HG03520 (cell line): ENCODE measurements around the gene ZNF771.
A peak's percentile ranks its signal among the peaks of the same experiment; 100 is the strongest.

Experiments used
- ATAC-seq: cut with Tn5 transposase; IDR thresholded peaks from one replicate; pipeline ENCODE4 v1.9.1; 2021; ENCODE audit warnings: mild to moderate bottlenecking, moderate library complexity; ENCODE audit not compliant: unreplicated experiment

The ZNF771 gene

GRCh38 chr16:30407102-30407803, at the start of gene ZNF771:
ZNF771 (plus strand) TSS chr16:30407606; CDS start chr16:30408054, 448 bp downstream.
- peak; percentile 55 for ATAC-seq

DNA sequence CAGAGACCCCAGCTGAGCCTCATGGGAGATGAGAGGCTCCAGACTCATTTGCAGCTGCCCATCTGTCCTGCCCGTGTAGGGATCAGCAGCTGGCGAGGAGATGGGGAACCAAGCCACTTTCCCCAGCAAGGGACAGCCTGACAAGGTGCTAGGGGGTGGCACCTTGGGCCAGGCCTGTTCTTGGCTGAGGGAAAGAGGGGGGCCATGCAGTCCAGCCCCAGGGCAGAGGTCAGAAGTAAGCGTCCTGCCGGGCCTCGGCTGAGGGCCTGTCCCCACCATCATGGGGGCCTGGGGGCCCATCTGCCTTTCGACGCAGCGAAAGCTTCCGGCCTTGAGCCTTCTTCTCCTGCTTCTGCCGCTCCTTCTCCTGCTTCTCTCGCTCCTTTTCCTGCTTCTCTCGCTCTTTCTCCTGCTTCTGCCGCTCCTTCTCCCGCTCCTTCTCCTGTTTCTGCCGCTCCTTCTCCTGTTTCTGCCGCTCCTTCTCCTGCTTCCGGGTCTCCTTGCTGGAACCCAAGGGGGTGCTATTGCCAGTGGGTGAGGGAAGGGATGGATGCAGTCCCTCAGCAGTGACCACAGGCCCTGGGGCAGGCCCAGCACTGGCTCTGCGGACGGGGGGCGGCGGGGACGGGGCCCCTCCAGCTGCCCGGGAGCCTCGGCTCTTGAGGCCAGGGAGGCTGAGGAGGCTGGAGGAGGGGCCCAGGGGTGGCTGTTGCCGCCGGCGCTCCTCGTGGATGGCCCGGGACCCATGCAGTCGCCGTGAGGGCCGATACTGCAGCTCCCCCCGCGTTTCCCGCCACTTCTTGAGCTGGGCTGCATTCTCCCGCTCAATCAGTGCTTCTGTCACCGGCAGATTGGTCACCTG, 49.5 kb upstream of the ZNF771 start:
- no peak for ATAC-seq

- ATAC-seq = no peak
Measured at GRCh38 chr16:30358577-30358936, 48.8 kb upstream of the ZNF771 start.

- ATAC-seq = no peak
Measured at GRCh38 chr16:30358990-30359870, 48.2 kb upstream of the ZNF771 start.

GRCh38 chr16:30359871-30360170, 47.6 kb upstream of the ZNF771 start:
- ATAC-seq = no peak

DNA sequence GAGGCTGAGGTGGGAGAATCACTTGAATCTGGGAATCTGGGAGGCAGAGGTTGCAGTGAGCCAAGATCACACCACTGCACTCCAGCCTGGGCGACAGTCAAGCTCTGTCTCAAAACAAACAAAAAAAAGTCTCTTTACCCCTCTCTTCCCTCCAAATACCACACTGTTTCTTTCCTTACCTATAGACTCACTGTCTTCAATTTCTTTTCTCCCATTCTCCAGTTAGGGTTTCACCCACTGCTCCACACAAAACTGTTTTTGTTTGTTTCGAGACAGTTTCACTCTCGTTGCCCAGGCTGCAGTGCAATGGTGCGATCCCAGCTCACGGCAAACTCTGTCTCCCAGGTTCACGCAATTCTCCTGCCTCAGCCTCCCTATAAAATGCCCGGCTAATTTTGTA, 46.2 kb upstream of the ZNF771 start:
- ATAC-seq = no peak

- no peak for ATAC-seq
Measured at GRCh38 chr16:30365200-30365599, 42.2 kb upstream of the ZNF771 start.

- ATAC-seq = no peak
Measured at GRCh38 chr16:30366511-30366910, 40.9 kb upstream of the ZNF771 start.

- no peak for ATAC-seq
Measured at GRCh38 chr16:30367349-30368009, 39.9 kb upstream of the ZNF771 start.

- ATAC-seq = no peak
Measured at GRCh38 chr16:30368122-30368791, 39.1 kb upstream of the ZNF771 start.

DNA sequence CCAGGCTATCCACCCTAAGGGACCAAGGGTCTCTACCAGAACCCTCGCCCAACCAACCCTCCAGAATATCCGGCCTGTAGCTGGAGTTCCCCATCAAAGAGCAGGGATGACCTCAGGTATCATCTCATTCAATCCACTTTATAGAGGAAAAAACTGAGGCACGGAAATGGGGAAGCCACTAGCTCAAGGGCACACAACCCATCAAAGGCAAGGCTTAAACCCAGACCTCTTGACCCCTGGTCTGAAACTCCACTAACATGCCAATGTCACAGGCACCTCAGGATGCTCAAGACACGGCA, 38.7 kb upstream of the ZNF771 start:
- no peak for ATAC-seq

DNA sequence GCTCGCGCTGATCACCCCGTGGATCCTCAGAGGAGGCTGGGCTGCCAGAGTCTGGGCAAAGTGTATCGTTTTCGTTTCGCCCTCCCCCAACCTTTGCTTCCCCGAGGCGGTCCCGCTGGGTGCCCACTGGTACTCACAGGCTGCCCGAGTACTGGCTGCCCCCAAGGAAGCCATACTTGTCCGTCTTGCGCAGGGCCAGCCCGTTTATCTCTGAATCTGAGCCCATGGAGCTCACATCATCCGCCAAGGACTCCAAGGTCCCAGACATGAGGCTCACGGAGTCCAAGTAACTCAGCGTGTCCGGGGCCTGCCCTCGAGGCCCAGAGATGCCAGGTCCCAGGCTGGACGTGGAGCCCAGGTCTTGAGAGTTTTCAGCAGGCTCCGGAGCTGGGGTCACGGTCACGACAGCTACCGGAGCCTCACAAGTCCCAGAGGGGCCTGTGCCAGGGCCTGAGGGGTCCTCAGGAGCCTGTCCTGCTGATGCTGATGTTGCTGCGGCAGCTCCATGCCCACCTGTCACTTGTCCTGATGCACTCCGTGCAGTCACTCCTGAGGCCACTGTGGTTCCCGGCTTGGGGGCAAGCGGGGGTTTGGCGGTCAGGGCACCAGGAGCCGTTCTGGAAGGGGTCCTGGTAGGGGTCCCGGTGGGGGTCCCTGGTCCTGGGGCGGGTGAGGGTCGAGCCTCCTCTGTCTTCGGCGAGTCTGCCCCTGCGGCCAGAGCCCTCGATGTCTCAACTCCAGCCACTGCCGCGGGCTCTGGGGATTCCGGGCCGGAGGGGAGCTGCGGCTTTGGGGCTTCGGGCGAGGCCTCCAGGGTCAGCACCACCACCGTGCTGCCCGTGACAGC, 38.1 kb upstream of the ZNF771 start:
- ATAC-seq = no peak

- no peak for ATAC-seq
Measured at GRCh38 chr16:30369938-30370455, 37.4 kb upstream of the ZNF771 start.

GRCh38 chr16:30370456-30371247, 36.8 kb upstream of the ZNF771 start, which contains the start of gene TBC1D10B:
TBC1D10B (minus strand) TSS chr16:30370494; CDS start chr16:30370183, 311 bp downstream.
- ATAC-seq = peak; percentile 67

- ATAC-seq = no peak
Measured at GRCh38 chr16:30371248-30371816, 36.1 kb upstream of the ZNF771 start.

GRCh38 chr16:30372038-30372712, 35.2 kb upstream of the ZNF771 start:
- no peak for ATAC-seq

DNA sequence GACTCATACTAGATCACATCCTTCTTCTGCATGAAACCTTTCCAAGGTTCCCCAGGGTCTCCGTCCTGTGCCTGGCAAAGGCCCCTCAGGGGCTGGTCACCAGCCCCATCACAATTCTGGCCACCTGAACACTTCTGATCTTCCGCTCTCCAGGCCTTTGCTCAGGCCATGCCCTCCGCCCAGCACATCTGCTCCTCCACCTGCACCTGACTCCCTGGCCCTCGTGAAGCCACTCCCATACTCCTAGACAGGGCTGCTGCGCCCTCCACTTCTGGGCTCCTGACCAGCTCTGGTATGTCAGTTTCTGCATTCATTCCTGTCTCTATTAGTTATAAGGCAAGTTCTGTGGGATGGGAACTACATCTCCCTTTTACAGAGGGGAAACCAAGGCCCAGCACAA, 34.7 kb upstream of the ZNF771 start:
- ATAC-seq = no peak

DNA sequence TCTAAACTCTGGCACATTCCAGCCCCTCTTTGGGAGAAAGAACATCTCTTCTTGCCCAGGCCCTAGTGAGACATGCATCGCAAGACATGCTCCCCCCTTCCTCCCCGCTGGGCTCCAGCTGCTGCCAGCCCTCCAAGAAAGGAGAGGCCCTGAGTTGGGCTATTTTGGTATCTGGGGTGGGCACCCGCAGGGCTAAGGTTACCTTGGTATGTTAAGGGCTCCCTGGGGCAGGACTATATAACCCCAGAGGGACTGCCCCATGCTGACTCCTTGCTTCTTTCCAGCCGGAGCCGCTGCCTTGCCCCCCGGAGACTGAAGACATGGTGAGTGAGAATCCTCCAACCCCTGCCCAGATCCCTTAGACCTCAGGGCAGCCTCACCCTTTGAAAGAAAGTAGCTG, 32.9 kb upstream of the ZNF771 start, which contains the start of gene MYL11:
Gene MYL11 (plus strand): TSS at position 265 of the 400 bp plus-strand sequence. CDS start 56 bp downstream, at position 321.
- ATAC-seq = no peak
